Eye (tissue), 1 donor: ENCODE results near the gene MYH9.
"Not testable (repeated sequence)": the region's sequence is repeated elsewhere in the genome, so short reads cannot be mapped to it uniquely, and the experiment has no call there.

ENCODE experiments used
- DNase-seq: peaks from one replicate; pipeline ENCODE4 v3.0.0-alpha.2; 2015

MYH9 gene

DNA sequence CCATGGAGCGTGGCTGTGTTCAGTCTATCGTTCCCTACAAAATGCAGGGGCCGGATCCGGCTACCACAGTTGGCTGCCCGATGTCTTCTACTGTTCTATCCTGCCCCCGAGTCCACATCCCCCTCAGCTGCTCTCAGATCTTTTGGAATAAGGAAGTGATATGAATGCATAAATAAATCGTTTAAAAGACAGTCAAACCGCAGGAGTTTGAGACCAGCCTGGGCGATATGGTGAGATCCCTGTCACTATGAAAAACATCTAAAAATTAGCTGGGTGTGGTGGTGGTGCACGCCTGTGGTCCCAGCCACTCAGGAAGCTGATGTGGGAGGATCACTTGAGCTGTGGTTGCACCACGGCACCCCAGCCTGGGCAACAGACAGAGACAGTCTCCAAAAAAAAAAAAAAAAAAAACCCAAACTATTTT lies 97.8 kb downstream of the MYH9 start:
- not testable (repeated sequence) for DNase-seq

DNA sequence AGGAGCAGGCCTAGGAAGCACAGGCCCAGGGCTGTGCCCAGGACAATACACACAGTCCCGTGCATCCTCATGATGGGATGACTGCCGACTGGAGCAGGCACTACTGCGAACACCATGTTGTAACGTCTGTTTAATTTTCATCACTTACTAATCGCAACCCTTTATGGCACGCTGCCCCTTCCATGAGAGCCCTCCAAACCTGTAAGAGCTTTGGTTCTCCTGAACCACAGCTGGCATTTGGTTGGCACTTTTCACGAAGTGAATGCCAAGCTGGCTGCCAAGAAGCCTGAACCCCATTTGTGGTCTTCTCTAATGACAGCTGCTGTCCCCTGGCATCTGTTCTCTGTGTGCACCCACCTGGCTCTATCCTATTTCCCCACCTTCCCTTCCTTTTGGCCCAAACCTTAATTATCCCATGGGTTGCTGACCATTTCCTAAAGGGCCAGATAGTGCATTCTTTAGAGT lies 98.3 kb downstream of the MYH9 start:
- DNase-seq = no peak

DNA sequence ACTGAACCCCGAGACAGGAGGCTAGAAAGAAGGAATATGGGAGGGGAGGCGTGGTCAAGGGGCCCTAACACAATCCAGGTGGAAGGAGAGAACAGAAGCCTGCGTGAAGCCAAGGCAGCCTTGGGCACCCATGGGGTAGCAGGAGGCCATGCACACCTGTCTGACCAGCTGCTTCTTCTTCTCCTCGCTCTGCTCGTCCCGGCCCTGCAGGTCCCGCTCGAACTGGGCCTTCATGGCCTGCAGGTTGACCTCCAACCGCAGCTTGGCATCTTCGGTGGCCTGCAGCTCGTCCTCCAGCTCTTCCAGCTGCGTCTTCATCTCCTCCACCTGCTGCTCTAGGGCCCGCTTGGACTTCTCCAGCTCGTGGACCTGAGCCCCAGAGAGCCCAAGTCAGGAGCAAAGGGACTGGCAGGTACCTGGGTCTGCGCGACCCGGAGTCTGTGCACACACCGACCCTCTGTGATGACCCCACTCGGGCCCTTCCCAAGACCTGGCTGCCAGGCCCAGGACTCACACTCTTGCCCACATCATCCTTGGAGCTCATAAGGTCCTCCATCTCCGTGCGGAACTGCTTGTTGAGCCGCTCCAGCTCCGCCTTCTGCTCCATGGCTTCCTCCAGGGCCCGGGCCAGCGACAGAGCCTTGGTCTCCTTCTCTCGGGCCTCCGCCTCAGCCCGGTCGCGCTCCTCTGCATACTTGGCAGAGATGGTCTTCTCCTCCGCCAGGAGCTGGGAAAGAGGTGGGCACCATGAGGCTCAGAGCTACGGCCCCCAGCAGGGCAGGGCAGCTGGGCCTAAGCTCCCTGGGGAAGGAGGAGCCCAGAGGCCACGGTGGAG lies 99.0 kb downstream of the MYH9 start:
- no peak for DNase-seq

DNA sequence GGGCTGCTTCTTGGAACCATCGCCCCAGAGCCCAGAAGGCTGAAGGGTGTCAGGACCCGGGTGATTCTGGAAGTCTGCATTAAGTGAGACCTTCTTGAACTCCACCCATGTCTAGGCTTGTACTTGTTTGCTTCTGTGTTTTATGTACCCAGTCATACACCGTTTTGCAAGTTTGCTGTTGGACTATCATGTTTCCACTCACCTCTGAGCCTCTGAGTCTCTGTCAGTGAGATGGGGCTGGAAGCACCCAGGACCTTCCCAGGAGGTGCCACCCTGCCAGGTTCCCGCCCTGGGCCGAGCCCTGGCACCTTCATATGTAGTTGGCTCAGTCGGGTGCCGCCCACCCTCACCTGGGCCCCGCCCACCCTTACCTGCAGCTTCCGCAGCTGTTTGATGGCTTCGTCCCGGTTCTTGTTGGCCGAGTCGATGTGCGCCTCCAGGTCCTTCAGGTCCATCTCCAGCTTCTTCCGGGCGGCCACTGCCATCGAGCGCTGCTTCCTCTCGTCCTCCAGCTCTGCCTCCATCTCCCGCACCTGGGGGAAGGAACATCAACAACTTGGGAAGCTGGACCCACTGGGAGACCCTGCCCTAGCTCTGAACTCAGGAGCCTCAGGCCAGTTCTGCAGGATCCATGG lies 99.8 kb downstream of the MYH9 start:
- DNase-seq = no peak

GRCh38 chr22:36286096-36286957 lies 101.4 kb downstream of the MYH9 start:
- DNase-seq = peak; percentile 86

- no peak for DNase-seq
Measured at GRCh38 chr22:36285545-36285944, 102.2 kb downstream of the MYH9 start.

DNA sequence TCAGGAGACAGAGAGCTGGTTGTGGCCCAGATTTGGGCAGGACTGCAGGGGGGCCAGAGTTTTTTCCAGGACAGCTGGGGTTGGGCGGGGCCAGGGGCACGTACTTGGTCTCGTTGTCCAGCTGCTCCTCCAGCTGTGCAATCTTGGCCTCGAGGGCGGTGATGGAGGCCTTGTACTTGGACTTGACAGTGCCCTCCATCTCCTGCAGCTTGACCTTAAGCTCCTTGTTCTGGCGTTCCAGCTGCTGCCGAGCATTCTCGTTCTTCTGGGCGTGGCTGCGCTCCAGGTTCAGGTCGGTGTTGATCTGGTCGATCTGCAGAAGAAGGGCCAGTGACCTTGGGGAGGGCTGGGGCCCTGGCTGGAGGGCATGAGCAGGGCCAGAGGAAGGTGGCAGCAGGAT lies 102.8 kb downstream of the MYH9 start:
- DNase-seq = no peak

- no peak for DNase-seq
Measured at GRCh38 chr22:36284171-36284571, 103.6 kb downstream of the MYH9 start.

GRCh38 chr22:36282328-36282831 lies 105.4 kb downstream of the MYH9 start:
- DNase-seq = no peak

- DNase-seq = no peak
Measured at GRCh38 chr22:36281781-36282327, 105.9 kb downstream of the MYH9 start.

- no peak for DNase-seq
Measured at GRCh38 chr22:36280379-36280778, 107.4 kb downstream of the MYH9 start.

- no peak for DNase-seq
Measured at GRCh38 chr22:36279219-36279666, 108.5 kb downstream of the MYH9 start.

DNA sequence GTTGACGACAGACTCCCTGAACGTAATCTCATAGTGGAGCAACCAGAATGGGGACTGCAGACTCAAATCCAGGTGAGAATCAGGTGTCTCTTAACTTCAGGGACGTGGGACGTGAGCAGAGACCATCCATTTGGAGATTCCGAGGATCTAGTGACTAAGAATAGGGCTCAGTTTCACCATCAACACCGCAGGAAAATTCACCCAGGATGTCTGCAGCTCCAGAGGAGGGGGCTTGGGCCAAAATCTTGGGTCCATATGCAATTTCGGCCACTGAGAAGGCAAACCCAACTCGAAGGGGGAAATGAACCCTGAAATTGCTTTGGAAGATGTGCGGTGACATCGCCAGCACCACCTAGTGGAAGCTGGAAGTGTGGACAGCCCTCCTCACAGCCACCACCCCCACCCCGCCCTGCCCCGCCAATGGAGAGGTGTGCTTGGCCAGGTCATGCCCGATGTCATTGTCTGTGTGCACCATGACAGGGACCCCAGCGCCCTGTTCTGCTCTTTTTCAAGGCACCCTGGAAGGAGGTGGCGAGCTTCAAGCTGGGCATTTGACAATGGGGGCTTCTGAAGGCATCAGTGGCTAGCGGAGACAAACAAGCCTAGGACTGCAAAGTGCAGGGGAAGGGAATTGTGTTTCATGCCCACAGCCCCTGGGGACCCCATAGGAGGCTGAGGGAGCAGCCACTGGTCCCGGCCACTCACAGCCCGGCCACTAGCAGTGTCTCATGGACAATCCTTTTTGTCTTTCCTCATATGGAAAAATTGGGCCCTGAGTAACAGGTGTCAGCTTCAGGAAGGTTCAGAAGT lies 110.1 kb downstream of the MYH9 start:
- peak; percentile 78 for DNase-seq

DNA sequence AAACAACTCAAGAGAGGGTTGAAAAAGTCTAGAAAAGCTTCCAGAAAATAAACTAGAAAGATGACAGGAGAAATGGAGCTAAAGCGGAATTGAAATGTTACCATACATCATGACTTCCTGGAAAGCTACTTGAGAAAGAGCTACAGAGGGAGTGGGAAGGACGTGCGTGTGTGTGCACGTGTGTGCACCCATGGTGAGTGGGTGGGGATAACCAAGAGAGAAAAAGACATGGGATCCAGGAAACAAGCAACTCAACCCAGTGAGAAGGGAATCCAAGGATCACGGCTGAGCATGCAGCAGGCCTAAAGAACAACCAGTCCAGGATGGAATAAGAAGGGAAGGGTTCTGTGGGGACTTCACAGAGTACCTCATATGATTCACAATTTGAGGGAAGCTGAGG lies 113.2 kb downstream of the MYH9 start:
- no peak for DNase-seq

- not testable (repeated sequence) for DNase-seq
Measured at GRCh38 chr22:36271951-36272350, 115.8 kb downstream of the MYH9 start.

GRCh38 chr22:36271231-36271630 lies 116.5 kb downstream of the MYH9 start:
- not testable (repeated sequence) for DNase-seq

DNA sequence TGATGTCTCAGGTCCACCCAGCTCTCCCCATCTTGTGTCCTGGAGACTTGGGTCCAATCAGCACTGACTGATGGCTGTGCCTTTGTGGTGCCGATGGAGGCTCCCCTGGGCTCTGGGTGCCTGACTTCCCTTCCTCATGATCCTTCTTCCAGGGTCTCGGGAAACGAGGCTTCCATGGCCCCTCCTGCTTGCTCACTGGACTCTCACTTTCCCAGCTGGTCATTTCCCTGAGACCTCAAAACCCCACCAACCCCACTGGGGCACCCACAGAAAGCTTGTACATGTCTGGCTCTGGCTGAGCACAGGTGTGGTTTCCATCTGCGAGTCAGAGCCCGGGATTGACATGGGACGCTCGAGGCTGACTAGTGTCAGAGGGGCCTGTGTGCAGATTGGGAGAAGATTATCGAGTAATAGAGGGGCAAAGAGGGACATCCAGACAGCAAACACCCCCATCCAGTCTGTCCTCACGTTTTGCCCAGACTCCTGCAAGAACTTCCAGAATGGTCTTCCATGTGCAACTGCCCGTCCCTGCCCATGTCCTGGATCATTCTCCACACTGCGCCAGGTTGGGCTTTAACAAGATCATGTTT lies 119.8 kb downstream of the MYH9 start:
- no peak for DNase-seq

- DNase-seq = no peak
Measured at GRCh38 chr22:36267058-36267457, 120.7 kb downstream of the MYH9 start.

DNA sequence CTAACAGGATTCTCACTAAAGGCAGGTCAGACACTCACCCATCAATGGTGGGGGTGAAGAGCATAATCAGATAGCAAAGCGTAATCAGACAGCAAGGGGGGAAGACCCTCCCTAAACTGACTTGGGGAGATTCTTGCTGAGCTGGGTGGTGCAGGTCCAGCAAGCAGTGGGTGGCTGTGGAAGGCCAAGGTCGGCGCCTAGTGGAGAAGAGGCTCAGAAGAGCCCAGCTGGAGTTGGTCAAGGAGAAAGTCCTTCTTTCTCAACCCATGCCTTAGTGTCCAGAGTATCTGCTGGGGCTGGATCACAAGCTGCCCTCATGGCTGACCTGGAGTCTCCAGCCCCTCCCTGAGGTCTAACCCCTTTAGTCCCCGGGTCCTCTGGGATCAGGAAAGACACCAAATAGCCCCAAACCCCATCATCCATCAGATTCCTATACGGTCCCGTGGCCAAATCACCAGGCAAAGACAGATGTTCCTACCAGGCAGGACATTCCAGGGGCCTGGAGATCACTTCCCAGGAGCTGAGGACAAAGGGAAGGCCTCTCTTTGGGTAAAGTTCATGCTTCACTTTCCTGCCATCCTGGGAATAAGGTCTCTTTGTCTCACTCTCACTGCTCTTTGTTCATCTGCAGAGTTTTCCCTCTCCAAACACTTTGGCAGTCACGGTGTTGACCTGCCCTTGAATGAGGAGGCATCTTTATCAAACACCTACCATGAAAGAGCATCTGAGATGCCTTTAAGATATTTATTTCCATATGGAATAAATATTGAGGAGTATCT lies 123.7 kb downstream of the MYH9 start:
- DNase-seq = not testable (repeated sequence)

DNA sequence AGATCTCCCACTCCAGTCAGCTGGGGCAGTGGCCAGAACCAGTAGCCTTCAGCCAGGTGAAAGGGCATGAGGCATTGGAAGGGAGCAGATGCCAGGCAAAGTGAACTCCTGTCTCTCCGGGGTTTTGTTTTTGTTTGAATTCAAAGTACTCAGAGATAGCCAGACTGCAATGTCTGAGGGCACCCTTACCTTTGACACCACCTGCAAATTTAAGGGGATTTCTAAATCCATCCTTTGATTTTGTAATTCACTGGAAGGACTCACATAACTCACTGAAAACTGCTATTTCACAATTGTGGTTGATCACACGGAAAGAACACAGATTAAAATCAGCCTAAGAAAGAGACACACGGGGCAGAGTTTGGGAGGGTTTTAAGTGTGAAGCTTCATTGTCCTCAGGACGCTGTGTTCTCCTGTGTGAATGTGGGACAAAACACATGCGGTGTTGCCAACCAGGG lies 124.5 kb downstream of the MYH9 start:
- DNase-seq = not testable (repeated sequence)
